ENCODE results near the gene CHST8.

Gene CHST8

DNA sequence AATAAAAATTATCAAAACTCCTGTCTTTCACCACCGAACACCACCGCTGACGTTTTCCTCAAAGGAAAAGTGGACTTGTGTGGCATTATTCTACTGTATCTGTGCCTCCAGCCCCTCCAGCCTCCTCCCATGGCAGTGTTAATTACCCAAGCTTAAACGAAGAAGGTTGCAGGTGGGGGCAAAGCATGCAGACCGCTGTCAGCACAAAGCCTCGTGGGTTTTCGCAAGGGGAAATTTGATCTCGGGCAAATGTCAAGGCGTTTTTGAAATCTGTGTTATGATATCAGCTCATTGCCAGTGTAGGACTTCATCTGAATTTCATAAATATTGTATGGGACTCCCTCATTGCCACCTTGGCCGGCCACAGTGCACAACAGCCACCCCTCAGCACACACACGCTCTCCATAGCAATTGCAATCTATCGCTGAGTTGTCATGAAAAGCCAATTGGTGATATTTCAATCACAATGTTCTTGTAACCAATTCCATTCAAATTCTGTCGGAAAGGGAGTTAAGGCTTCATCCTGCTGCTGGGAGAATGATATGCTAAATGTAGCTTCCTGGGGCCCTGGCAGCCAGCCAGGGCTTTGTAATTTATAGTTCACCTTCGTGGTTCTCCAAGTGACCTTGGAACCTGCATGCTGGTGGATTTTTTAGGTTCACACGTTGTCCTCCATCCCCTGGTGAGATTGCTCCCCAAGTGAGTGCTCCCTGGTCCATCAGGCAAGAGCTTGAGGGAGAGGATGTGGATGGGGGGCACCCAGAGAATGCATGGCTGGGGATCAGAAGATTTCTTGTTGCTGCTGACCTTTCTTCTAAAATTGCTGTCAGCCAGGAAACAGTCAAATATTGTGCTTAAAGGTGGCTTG is 16.6 kb downstream of the CHST8 start:
- no peak overlapping the region for H3K4me3 ChIP-seq (ENCODE audit: low read depth, low read length)
- TF ChIP-seq, protein P1, sequence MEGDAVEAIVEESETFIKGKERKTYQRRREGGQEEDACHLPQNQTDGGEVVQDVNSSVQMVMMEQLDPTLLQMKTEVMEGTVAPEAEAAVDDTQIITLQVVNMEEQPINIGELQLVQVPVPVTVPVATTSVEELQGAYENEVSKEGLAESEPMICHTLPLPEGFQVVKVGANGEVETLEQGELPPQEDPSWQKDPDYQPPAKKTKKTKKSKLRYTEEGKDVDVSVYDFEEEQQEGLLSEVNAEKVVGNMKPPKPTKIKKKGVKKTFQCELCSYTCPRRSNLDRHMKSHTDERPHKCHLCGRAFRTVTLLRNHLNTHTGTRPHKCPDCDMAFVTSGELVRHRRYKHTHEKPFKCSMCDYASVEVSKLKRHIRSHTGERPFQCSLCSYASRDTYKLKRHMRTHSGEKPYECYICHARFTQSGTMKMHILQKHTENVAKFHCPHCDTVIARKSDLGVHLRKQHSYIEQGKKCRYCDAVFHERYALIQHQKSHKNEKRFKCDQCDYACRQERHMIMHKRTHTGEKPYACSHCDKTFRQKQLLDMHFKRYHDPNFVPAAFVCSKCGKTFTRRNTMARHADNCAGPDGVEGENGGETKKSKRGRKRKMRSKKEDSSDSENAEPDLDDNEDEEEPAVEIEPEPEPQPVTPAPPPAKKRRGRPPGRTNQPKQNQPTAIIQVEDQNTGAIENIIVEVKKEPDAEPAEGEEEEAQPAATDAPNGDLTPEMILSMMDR (IDR thresholded peaks at IDR 0.05; ENCODE audit: borderline replicate concordance, insufficient read depth, low read depth, low read length): no peak

DNA sequence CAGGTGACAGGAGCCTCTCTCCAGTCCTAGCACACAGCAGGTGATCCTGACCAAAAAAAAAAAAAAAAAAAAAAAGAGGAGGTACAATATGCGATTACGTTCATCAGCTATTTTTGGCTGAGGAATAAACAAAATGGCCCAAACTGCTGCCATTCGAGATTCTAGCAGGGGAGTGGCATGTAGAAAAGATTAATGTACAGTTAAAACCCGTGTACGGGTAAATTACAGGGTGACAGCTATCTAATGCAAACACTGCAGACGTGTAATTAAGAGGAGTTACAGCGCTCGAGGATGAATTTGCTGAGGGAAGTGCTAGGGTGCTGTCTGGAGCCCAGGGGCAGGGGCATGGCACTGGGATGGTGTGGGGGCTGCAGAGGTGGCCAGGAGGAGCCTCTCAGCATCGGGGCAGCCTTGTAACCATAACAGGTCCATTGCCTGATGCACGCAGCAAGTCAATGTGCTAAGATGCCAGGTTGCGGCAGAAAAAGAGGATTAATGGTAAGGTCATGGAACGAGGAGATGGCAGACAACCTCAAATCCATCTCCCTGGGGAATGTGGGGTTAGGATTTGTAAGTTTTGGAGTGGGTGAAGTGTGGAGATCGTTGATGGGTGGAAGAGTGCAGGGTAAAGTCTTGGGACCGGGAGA is 17.4 kb downstream of the CHST8 start:
- TF ChIP-seq, protein P1 (IDR thresholded peaks at IDR 0.05; ENCODE audit: borderline replicate concordance, insufficient read depth, low read depth, low read length): no peak
- H3K4me3 ChIP-seq (ENCODE audit: low read depth, low read length): no peak overlapping the region

DNA sequence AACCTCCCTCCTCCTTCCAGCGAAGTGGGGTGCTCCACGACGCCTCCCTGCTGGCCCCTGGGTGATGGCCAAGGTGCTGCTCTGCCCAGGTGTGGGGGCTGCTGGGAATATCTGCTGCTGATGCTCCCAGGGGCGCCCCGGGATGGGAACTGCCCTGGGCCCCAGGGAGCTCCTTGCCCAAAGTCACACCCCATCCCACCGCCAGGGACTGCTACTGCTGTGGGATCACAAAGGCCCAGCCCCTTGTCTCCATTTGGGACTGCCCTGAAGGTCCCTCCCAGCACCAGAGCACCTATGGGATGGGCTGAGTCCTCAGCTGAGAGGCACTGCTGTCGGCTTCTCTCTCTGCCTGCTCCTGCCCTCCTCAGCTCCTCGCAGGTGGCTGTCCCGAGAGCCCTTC is 19.0 kb downstream of the CHST8 start:
- H3K4me3 ChIP-seq (ENCODE audit: low read depth, low read length): no peak overlapping the region
- TF ChIP-seq, protein P1 (IDR thresholded peaks at IDR 0.05; ENCODE audit: borderline replicate concordance, insufficient read depth, low read depth, low read length): no peak

DNA sequence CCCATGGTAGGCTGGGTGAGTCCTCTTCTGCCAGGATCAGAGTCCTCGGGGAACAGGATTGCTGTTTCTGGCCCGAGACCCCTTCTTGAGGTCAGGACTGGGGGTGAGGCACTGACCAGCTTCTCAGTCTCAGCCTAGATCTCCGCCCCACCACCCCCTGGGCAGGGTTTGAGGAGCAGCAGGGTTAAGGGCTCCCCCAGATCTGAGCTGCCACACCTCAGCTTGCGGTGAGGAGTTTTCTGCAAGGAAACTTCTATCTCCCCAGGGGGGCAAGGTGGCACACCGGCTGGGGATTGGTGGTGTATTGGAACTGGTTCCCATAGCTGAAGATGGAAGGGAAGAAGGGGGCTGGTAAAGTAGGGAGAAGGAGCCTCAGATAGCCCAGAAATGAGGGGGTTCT is 19.5 kb downstream of the CHST8 start:
- no peak overlapping the region for H3K4me3 ChIP-seq (ENCODE audit: low read depth, low read length)
- TF ChIP-seq, protein P1 (IDR thresholded peaks at IDR 0.05; ENCODE audit: borderline replicate concordance, insufficient read depth, low read depth, low read length): no peak

DNA sequence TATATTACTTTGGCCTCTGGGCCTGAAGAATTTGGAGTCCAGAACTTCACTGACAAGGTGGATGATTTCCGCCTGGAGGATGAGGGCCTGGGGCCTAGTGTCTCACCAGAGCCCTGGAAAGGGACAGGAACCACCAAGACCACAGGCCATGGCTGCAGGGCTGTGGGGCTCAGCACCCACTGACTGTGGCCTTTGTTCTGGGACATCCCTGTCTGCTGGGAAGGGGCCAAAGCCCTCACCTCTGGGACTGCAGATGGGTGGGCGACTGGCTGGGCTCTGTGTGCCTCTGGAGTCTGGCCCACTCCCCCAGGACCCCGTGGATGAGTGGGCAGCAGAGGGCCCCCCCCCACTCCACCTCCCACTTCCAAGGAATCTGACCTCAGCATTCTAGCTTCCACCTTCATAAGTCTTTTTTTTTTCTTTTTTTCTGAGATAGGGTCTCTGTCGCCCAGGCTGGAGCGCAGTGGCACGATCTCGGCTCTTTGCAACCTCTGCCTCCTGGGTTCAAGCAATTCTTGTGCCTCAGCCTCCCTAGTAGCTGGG is 20.3 kb downstream of the CHST8 start:
- TF ChIP-seq, protein P1 (IDR thresholded peaks at IDR 0.05; ENCODE audit: borderline replicate concordance, insufficient read depth, low read depth, low read length): no peak
- H3K4me3 ChIP-seq (ENCODE audit: low read depth, low read length): no peak overlapping the region

DNA sequence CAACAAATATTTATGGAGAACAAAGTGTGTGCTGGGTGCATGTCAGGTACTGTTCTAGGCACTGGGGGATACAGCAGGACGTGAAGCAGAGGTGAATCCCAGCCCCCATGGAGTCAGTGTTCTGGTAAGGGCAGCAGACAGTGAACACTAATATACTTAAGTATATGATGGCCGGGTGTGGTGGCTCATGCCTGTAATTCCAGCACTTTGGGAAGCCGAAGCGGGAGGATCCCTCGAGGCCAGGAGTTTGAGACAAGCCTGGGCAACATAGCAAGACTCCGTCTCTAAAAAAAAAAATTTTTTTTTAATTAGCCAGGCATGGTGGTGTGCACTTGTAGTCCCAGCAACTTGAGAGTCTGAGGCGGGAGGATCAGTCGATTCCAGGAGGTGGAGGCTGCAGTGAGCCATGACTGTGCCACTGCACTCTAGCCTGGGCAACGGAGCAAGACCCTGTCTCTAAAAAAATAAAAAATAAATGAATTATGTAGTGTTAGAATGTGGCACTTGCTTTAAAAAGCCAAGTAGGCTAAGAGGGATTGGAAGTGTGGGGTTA is 22.6 kb downstream of the CHST8 start:
- TF ChIP-seq, protein P1 (IDR thresholded peaks at IDR 0.05; ENCODE audit: borderline replicate concordance, insufficient read depth, low read depth, low read length): no peak
- no peak overlapping the region for H3K4me3 ChIP-seq (ENCODE audit: low read depth, low read length)

Data from GM12875 (cell line).